Measurements from ENCODE around the gene ADAMTS17. TPM values are rescaled to one million over a fixed set of nuclear protein-coding genes. Genes with fewer than 3 reads are reported as not detected.

Gene ADAMTS17
- total RNA-seq, 1 experiment from 2014 or later: 4.2 TPM

GRCh38 chr15:100245855-100246254, 95.9 kb downstream of the ADAMTS17 start (continued):
- TF ChIP-seq CTCF (IDR thresholded peaks at IDR 0.05 in 2 of 3, conservative IDR thresholded peaks at IDR 0.05 in 1 of 3; ENCODE audit: borderline replicate concordance in 1 of 3, insufficient read depth in 1 of 3, low read depth in 2 of 3, low read length in 2 of 3): no peak
- TF ChIP-seq SP1 (IDR thresholded peaks at IDR 0.05; ENCODE audit: low read depth): no peak
- TF ChIP-seq YY1 (IDR thresholded peaks at IDR 0.05; ENCODE audit: extremely low read depth, insufficient replicate concordance, low read depth, low read length): no peak
- no peak for TF ChIP-seq TCF7L2 (IDR thresholded peaks at IDR 0.05; ENCODE audit: borderline replicate concordance, extremely low read depth, insufficient read depth, insufficient read length)

- ATAC-seq (no peak), DNase-seq (ENCODE audit: low read depth, low spot score) (no peak)
- no peaks in the 10 kb centered on the region for H3K9me3 ChIP-seq (ENCODE audit: control insufficient read depth in 1 of 2, insufficient read depth in 1 of 2, low read depth in 1 of 2, low read length in 2 of 2)
- intact Hi-C loops (cut with micrococcal nuclease): no loop called here
- H3K27me3 ChIP-seq (ENCODE audit: insufficient read depth, low read length): no peaks in the 10 kb centered on the region
- H3K27ac ChIP-seq (ENCODE audit: low read depth, low read length): no peak overlapping the region
- H2AFZ ChIP-seq (ENCODE audit: low read depth, low read length, poor library complexity, severe bottlenecking): no peak overlapping the region
- H3K4me2 ChIP-seq (ENCODE audit: low read length): no peak overlapping the region
- BruUV-seq (replicated peaks): no TSS peak
- TF ChIP-seq CTCF (IDR thresholded peaks at IDR 0.05 in 2 of 3, conservative IDR thresholded peaks at IDR 0.05 in 1 of 3; ENCODE audit: borderline replicate concordance in 1 of 3, insufficient read depth in 1 of 3, low read depth in 2 of 3, low read length in 2 of 3) (no peak), CEBPB (IDR thresholded peaks at IDR 0.05; ENCODE audit: low read depth) (no peak), REST (IDR thresholded peaks at IDR 0.05; ENCODE audit: low read depth) (no peak), ELF1 (IDR thresholded peaks at IDR 0.05; ENCODE audit: borderline replicate concordance, low read depth) (no peak), YY1 (IDR thresholded peaks at IDR 0.05; ENCODE audit: extremely low read depth, insufficient replicate concordance, low read depth, low read length) (no peak)
- no peaks in the 10 kb centered on the region for H3K36me3 ChIP-seq (ENCODE audit: control insufficient read depth in 1 of 2, insufficient read depth in 2 of 2, low read length in 2 of 2)
- ChIA-PET RAD21 (ENCODE audit: low non-redundant PET in 1 of 2, low total read pairs in 2 of 2, uncharacterized antibody in 2 of 2, unreplicated experiment in 2 of 2) (no interaction called here), POLR2A (no interaction called here), CTCF (no interaction called here)
- H3K4me1 ChIP-seq (ENCODE audit: control insufficient read depth in 1 of 2, insufficient read depth in 2 of 2, low read length in 2 of 2): peaks cover 4 to 15% of the 10 kb centered on the region in 2 experiments; a peak in 3 of 4 replicates
- no peaks in the 10 kb centered on the region for H3K9me2 ChIP-seq (ENCODE audit: insufficient read depth)
- H4K20me1 ChIP-seq (ENCODE audit: insufficient read depth): no peaks in the 10 kb centered on the region
- H3K9ac ChIP-seq (ENCODE audit: low read length): no peak overlapping the region
- H3K4me3 ChIP-seq (replicated peaks in 1 of 2; ENCODE audit: low read depth in 1 of 2, low read length in 2 of 2): no peak overlapping the region
- H3K79me2 ChIP-seq (ENCODE audit: insufficient read depth, low read length): no peaks in the 10 kb centered on the region
Observed at GRCh38 chr15:100245487-100245820, 96.3 kb downstream of the ADAMTS17 start.

Data from HCT116 (cell line).